ENCODE data around the gene SREBF1.

SREBF1 gene

GRCh38 chr17:17824783-17825614 lies 11.8 kb downstream of the SREBF1 start:
- no peak for DNase-seq
- Histone ChIP-seq H3K4me3 (ENCODE audit: insufficient read depth, low read depth, low read length, poor library complexity, severe bottlenecking) (no peak overlapping the region), H3K4me1 (ENCODE audit: control insufficient read depth, insufficient read depth, low read length, poor library complexity, severe bottlenecking) (peaks cover 63% of the 10 kb centered on the region), H3K9me3 (ENCODE audit: control insufficient read depth, low read length) (no peaks in the 10 kb centered on the region), H3K27me3 (replicated peaks; ENCODE audit: control insufficient read depth, insufficient read depth, low read length, poor library complexity, severe bottlenecking) (no peaks in the 10 kb centered on the region), H3K36me3 (ENCODE audit: control insufficient read depth, insufficient read depth, low read length) (no peaks in the 10 kb centered on the region), H3K27ac (ENCODE audit: insufficient read depth, low read length, poor library complexity, severe bottlenecking) (peak overlapping the region; percentile 87)

- Histone ChIP-seq H3K27me3 (replicated peaks; ENCODE audit: control insufficient read depth, insufficient read depth, low read length, poor library complexity, severe bottlenecking) (no peaks in the 10 kb centered on the region), H3K4me1 (ENCODE audit: control insufficient read depth, insufficient read depth, low read length, poor library complexity, severe bottlenecking) (peaks cover 71% of the 10 kb centered on the region)
- DNase-seq, result peak in 1 of 3 donors; percentile 24
Observed at GRCh38 chr17:17824119-17824782, 12.5 kb downstream of the SREBF1 start.

GRCh38 chr17:17823433-17824118 lies 13.2 kb downstream of the SREBF1 start:
- Histone ChIP-seq H3K27ac (ENCODE audit: insufficient read depth, low read length, poor library complexity, severe bottlenecking) (peak overlapping the region; percentile 87), H3K9me3 (ENCODE audit: control insufficient read depth, low read length) (no peaks in the 10 kb centered on the region), H3K4me3 (ENCODE audit: insufficient read depth, low read depth, low read length, poor library complexity, severe bottlenecking) (peak overlapping the region; percentile 40), H3K36me3 (ENCODE audit: control insufficient read depth, insufficient read depth, low read length) (peaks cover 5% of the 10 kb centered on the region), H3K4me1 (ENCODE audit: control insufficient read depth, insufficient read depth, low read length, poor library complexity, severe bottlenecking) (peaks cover 74% of the 10 kb centered on the region), H3K27me3 (replicated peaks; ENCODE audit: control insufficient read depth, insufficient read depth, low read length, poor library complexity, severe bottlenecking) (no peaks in the 10 kb centered on the region)
- DNase-seq, result peak; percentile 68 to 73 (median 72)

More at GRCh38 chr17:17824119-17824782, 12.5 kb downstream of the SREBF1 start:
- Histone ChIP-seq H3K27ac (ENCODE audit: insufficient read depth, low read length, poor library complexity, severe bottlenecking) (peak overlapping the region; percentile 87), H3K4me3 (ENCODE audit: insufficient read depth, low read depth, low read length, poor library complexity, severe bottlenecking) (peak overlapping the region; percentile 40), H3K36me3 (ENCODE audit: control insufficient read depth, insufficient read depth, low read length) (no peaks in the 10 kb centered on the region), H3K9me3 (ENCODE audit: control insufficient read depth, low read length) (no peaks in the 10 kb centered on the region)

- Histone ChIP-seq H3K27me3 (replicated peaks; ENCODE audit: control insufficient read depth, insufficient read depth, low read length, poor library complexity, severe bottlenecking) (no peaks in the 10 kb centered on the region), H3K36me3 (ENCODE audit: control insufficient read depth, insufficient read depth, low read length) (peaks cover 11% of the 10 kb centered on the region), H3K27ac (ENCODE audit: insufficient read depth, low read length, poor library complexity, severe bottlenecking) (no peak overlapping the region), H3K4me3 (ENCODE audit: insufficient read depth, low read depth, low read length, poor library complexity, severe bottlenecking) (no peak overlapping the region), H3K4me1 (ENCODE audit: control insufficient read depth, insufficient read depth, low read length, poor library complexity, severe bottlenecking) (peaks cover 69% of the 10 kb centered on the region), H3K9me3 (ENCODE audit: control insufficient read depth, low read length) (no peaks in the 10 kb centered on the region)
- DNase-seq, result no peak
Observed at GRCh38 chr17:17822616-17823015, 14.2 kb downstream of the SREBF1 start.

GRCh38 chr17:17822189-17822588 lies 14.6 kb downstream of the SREBF1 start:
- Histone ChIP-seq H3K4me3 (ENCODE audit: insufficient read depth, low read depth, low read length, poor library complexity, severe bottlenecking) (no peak overlapping the region), H3K4me1 (ENCODE audit: control insufficient read depth, insufficient read depth, low read length, poor library complexity, severe bottlenecking) (peaks cover 65% of the 10 kb centered on the region), H3K9me3 (ENCODE audit: control insufficient read depth, low read length) (no peaks in the 10 kb centered on the region), H3K27me3 (replicated peaks; ENCODE audit: control insufficient read depth, insufficient read depth, low read length, poor library complexity, severe bottlenecking) (no peaks in the 10 kb centered on the region), H3K36me3 (ENCODE audit: control insufficient read depth, insufficient read depth, low read length) (peaks cover 15% of the 10 kb centered on the region), H3K27ac (ENCODE audit: insufficient read depth, low read length, poor library complexity, severe bottlenecking) (no peak overlapping the region)
- DNase-seq, result no peak

- Histone ChIP-seq H3K4me3 (ENCODE audit: insufficient read depth, low read depth, low read length, poor library complexity, severe bottlenecking) (no peak overlapping the region), H3K27ac (ENCODE audit: insufficient read depth, low read length, poor library complexity, severe bottlenecking) (no peak overlapping the region), H3K9me3 (ENCODE audit: control insufficient read depth, low read length) (no peaks in the 10 kb centered on the region), H3K4me1 (ENCODE audit: control insufficient read depth, insufficient read depth, low read length, poor library complexity, severe bottlenecking) (peaks cover 49% of the 10 kb centered on the region), H3K36me3 (ENCODE audit: control insufficient read depth, insufficient read depth, low read length) (peaks cover 20% of the 10 kb centered on the region), H3K27me3 (replicated peaks; ENCODE audit: control insufficient read depth, insufficient read depth, low read length, poor library complexity, severe bottlenecking) (no peaks in the 10 kb centered on the region)
- DNase-seq, result no peak
Observed at GRCh38 chr17:17820463-17821158, 16.2 kb downstream of the SREBF1 start.

- Histone ChIP-seq H3K36me3 (ENCODE audit: control insufficient read depth, insufficient read depth, low read length) (peaks cover 20% of the 10 kb centered on the region), H3K27ac (ENCODE audit: insufficient read depth, low read length, poor library complexity, severe bottlenecking) (no peak overlapping the region), H3K27me3 (replicated peaks; ENCODE audit: control insufficient read depth, insufficient read depth, low read length, poor library complexity, severe bottlenecking) (no peaks in the 10 kb centered on the region), H3K4me1 (ENCODE audit: control insufficient read depth, insufficient read depth, low read length, poor library complexity, severe bottlenecking) (peaks cover 45% of the 10 kb centered on the region), H3K9me3 (ENCODE audit: control insufficient read depth, low read length) (no peaks in the 10 kb centered on the region), H3K4me3 (ENCODE audit: insufficient read depth, low read depth, low read length, poor library complexity, severe bottlenecking) (no peak overlapping the region)
- no peak for DNase-seq
Observed at GRCh38 chr17:17820046-17820445, 16.7 kb downstream of the SREBF1 start.

- Histone ChIP-seq H3K9me3 (ENCODE audit: control insufficient read depth, low read length) (no peaks in the 10 kb centered on the region), H3K4me1 (ENCODE audit: control insufficient read depth, insufficient read depth, low read length, poor library complexity, severe bottlenecking) (peaks cover 40% of the 10 kb centered on the region), H3K4me3 (ENCODE audit: insufficient read depth, low read depth, low read length, poor library complexity, severe bottlenecking) (no peak overlapping the region), H3K27me3 (replicated peaks; ENCODE audit: control insufficient read depth, insufficient read depth, low read length, poor library complexity, severe bottlenecking) (no peaks in the 10 kb centered on the region), H3K36me3 (ENCODE audit: control insufficient read depth, insufficient read depth, low read length) (peaks cover 25% of the 10 kb centered on the region), H3K27ac (ENCODE audit: insufficient read depth, low read length, poor library complexity, severe bottlenecking) (no peak overlapping the region)
- DNase-seq, result peak; percentile 32 to 48 (median 39)
Observed at GRCh38 chr17:17819561-17819995, 17.2 kb downstream of the SREBF1 start.

GRCh38 chr17:17819111-17819510 lies 17.7 kb downstream of the SREBF1 start:
- H3K36me3 ChIP-seq (ENCODE audit: control insufficient read depth, insufficient read depth, low read length), result peaks cover 28% of the 10 kb centered on the region
- H3K4me1 ChIP-seq (ENCODE audit: control insufficient read depth, insufficient read depth, low read length, poor library complexity, severe bottlenecking), result peaks cover 36% of the 10 kb centered on the region
- no peaks in the 10 kb centered on the region for H3K9me3 ChIP-seq (ENCODE audit: control insufficient read depth, low read length)

More at GRCh38 chr17:17819111-17819510, 17.7 kb downstream of the SREBF1 start:
- H3K27ac ChIP-seq (ENCODE audit: insufficient read depth, low read length, poor library complexity, severe bottlenecking), result no peak overlapping the region
- H3K4me3 ChIP-seq (ENCODE audit: insufficient read depth, low read depth, low read length, poor library complexity, severe bottlenecking), result no peak overlapping the region
- no peak for DNase-seq
- H3K27me3 ChIP-seq (replicated peaks; ENCODE audit: control insufficient read depth, insufficient read depth, low read length, poor library complexity, severe bottlenecking), result no peaks in the 10 kb centered on the region
